Measurements from ENCODE around the gene THAP2. TPM values are rescaled to one million over a fixed set of nuclear protein-coding genes. Genes with fewer than 3 reads are reported as not detected.

THAP2 gene
- total and polyA plus RNA-seq, 8 donors = 0.87 to 4.3 (median 1.8) TPM; not detected in 1

DNA sequence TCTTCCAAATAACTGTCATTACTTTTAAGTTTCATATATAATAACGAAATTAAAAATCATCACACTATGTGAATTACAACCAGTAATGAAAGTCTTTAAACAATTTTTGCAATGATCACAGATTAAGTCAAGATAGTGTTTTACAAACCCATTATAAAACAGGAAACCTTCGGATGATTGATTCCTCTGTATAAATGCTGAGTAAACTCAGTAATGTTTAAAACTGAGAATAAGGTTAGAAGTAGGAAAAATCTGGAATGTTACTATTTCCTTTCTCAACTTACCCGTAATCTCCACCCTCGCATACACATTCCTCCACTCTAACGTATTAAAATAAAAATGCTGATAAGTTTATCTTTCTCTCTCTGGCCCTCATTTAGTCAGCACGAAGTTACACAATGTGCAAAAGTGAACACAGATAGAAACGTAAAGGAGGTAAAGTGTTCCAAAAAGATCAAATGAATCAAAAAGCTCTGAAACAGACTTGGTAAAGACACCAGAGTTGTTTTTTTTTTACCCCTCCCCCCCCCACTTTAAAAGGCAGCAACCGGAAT lies 2.0 kb upstream of the THAP2 start:
- Histone ChIP-seq H3K4me1 (peaks cover 18 to 60% (median 34%) of the 10 kb centered on the region in 4 donors), H3K9me3 (no peaks in the 10 kb centered on the region), H3K27ac (peak overlapping the region in 4 of 5 donors; percentile 94 to 99 (median 98)), H3K4me3 (peak overlapping the region; percentile 78 to 94 (median 86)), H3K36me3 (peaks cover 16 to 35% (median 33%) of the 10 kb centered on the region in 4 donors), H3K27me3 (no peaks in the 10 kb centered on the region)
- intact Hi-C loops (cut with DNase I; ENCODE audit: low total_unique reads) = no loop called here
- peak in 1 of 2 donors; percentile 43 for DNase-seq
- 2 to 5% (median 4%) methylated on average over 8 of the region's 8 CpGs for WGBS, 5 donors
- TF ChIP-seq EP300 (IDR thresholded peaks at IDR 0.05) (no peak), POLR2AphosphoS5 (IDR thresholded peaks at IDR 0.05) (no peak), POLR2A (IDR thresholded peaks at IDR 0.05) (no peak)
- TF ChIP-seq, protein P1, sequence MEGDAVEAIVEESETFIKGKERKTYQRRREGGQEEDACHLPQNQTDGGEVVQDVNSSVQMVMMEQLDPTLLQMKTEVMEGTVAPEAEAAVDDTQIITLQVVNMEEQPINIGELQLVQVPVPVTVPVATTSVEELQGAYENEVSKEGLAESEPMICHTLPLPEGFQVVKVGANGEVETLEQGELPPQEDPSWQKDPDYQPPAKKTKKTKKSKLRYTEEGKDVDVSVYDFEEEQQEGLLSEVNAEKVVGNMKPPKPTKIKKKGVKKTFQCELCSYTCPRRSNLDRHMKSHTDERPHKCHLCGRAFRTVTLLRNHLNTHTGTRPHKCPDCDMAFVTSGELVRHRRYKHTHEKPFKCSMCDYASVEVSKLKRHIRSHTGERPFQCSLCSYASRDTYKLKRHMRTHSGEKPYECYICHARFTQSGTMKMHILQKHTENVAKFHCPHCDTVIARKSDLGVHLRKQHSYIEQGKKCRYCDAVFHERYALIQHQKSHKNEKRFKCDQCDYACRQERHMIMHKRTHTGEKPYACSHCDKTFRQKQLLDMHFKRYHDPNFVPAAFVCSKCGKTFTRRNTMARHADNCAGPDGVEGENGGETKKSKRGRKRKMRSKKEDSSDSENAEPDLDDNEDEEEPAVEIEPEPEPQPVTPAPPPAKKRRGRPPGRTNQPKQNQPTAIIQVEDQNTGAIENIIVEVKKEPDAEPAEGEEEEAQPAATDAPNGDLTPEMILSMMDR (IDR thresholded peaks at IDR 0.05) = no peak

DNA sequence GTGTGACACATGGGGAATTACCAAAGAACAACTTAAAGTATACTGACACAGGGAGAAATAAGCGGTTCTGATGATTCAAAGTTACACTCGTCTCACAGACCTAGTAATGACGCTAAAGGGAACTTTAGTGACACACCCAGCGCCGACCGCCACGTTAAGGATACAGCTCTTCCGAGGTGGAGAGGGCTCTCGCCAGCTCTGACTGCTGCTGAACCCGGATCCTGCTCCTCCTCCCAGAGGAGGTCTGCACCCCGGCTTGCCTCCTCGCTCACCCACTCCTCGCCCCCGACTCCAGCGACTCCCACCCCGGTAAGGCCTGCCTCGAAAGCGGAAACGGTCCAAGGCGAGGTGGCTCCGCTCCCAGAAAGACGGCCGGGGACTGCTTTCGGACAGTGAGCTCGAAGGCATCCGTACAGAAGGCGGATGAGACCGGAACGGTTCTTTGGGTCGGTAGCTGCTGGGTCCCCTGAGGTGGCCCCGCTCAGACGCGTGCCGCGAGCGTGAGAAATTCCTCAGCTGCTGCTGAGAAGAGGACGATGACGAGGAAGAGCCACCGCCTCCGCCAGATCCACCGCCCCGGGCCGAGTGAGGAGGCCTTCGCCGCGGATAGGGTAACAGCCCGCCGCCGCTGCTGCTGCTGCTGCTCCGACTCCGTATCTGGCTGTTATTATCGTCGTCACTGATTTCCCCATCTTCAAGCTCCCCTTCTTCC lies 1.1 kb upstream of the THAP2 start:
- TF ChIP-seq POLR2AphosphoS5 (IDR thresholded peaks at IDR 0.05) (peak in 2 of 3 donors; percentile 45), POLR2A (IDR thresholded peaks at IDR 0.05) (no peak)
- Histone ChIP-seq H3K27me3 (no peaks in the 10 kb centered on the region), H3K4me3 (peak overlapping the region; percentile 78 to 94 (median 86)), H3K9me3 (no peaks in the 10 kb centered on the region), H3K36me3 (peaks cover 9 to 25% (median 23%) of the 10 kb centered on the region in 4 donors), H3K27ac (peak overlapping the region; percentile 85 to 99 (median 98)), H3K4me1 (peaks cover 18 to 54% (median 34%) of the 10 kb centered on the region in 4 donors)
- intact Hi-C loops (cut with DNase I; ENCODE audit: low total_unique reads) = no loop called here
- peak; percentile 62 to 87 for DNase-seq
- 0 to 1% (median 0%) methylated on average over 27 to 53 of the region's 53 CpGs for WGBS, 5 donors

DNA sequence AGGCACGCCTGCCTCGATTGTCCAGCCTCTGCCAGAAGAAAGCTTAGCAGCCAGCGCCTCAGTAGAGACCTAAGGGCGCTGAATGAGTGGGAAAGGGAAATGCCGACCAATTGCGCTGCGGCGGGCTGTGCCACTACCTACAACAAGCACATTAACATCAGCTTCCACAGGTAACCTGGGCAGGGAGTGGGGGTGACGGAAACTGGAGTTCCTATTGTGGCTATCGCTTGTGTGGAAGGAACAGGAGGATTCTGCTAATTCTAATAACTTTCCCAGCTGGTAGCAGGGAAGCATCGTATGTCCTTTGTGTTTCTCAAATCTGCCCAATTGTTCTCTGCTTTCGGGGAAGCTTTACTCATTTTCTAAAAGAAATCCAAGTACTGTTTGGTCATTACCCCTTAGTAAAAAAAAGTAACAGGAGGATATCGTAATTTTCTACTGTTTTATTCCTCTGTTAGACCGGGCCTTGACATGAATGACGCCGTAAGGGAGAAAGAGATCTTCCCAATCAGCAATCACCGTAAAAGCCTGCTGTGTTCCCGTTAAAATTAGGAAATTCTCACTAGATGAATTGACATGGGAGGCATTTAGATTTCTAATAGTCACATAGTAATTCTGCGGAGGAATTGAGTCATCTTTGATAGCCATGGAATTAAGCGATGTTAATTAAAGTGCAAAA lies 449 bp downstream of the THAP2 start:
- no peak for TF ChIP-seq POLR2AphosphoS5 (IDR thresholded peaks at IDR 0.05)
- TF ChIP-seq EP300 (IDR thresholded peaks at IDR 0.05) = no peak
- intact Hi-C loops (cut with DNase I; ENCODE audit: low total_unique reads) = no loop called here

DNA sequence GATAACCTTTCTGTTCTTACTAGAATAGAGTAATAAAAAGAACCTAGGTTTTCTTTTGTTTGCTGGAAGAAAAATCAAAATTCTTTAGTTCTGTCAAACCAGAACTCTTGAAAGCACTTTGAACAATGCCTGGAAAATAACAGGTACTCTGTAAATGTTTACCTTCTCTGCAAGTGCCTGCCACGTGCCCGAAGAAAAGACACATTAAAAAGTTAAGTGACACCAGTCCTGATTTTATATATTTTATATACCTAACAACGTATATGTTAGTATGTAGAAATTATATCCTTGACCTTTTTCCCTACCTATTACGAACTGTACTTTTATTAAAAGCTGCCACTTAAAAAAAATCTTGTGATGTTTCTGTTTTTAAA lies 976 bp downstream of the THAP2 start:
- Histone ChIP-seq H3K27me3 (no peaks in the 10 kb centered on the region), H3K27ac (peak overlapping the region in 4 of 5 donors; percentile 94 to 99 (median 98)), H3K4me1 (peaks cover 14 to 41% (median 31%) of the 10 kb centered on the region in 4 donors), H3K9me3 (no peaks in the 10 kb centered on the region), H3K4me3 (peak overlapping the region; percentile 78 to 94 (median 86)), H3K36me3 (peaks cover 0 to 4% (median 2%) of the 10 kb centered on the region in 4 donors)
- TF ChIP-seq EP300 (IDR thresholded peaks at IDR 0.05) = no peak
- no peak for TF ChIP-seq POLR2AphosphoS5 (IDR thresholded peaks at IDR 0.05)
- TF ChIP-seq, protein P1 (IDR thresholded peaks at IDR 0.05) = no peak
- TF ChIP-seq POLR2A (IDR thresholded peaks at IDR 0.05) = no peak
- intact Hi-C loops (cut with DNase I; ENCODE audit: low total_unique reads) = no loop called here
- DNase-seq = peak; percentile 27 to 36
- 6 to 17% (median 10%) methylated on average over 4 of the region's 4 CpGs for WGBS, 5 donors

More for the DNA sequence above, 449 bp downstream of the THAP2 start:
- Histone ChIP-seq H3K27me3 (no peaks in the 10 kb centered on the region), H3K27ac (peak overlapping the region; percentile 85 to 99 (median 98)), H3K4me3 (peak overlapping the region; percentile 78 to 94 (median 86)), H3K36me3 (peaks cover 0 to 10% (median 8%) of the 10 kb centered on the region in 4 donors), H3K9me3 (no peaks in the 10 kb centered on the region), H3K4me1 (peaks cover 17 to 47% (median 34%) of the 10 kb centered on the region in 4 donors)
- 0 to 1% (median 0%) methylated on average over 16 to 20 of the region's 20 CpGs for WGBS, 5 donors
- DNase-seq = no peak

DNA sequence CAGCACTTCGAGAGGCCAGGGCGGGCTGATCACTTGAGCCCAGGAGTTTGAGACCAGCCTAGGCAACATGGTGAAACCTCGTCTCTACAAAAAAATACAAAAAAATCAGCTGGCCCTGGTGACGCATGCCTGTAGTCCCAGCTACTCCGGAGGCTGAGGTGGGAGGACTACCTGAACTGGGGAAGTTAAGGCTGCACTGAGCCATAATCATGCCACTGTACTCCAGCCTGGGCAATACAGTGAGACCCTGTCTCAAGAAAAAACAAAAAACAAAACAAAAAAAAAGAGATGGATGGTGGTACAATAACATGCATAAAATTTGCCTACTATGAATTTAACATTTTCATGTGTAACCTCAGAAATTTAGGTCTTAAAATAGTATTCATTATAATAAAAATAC lies 2.2 kb downstream of the THAP2 start:
- no peak for TF ChIP-seq POLR2A (IDR thresholded peaks at IDR 0.05)
- TF ChIP-seq, protein P1 (IDR thresholded peaks at IDR 0.05) = no peak
- TF ChIP-seq POLR2AphosphoS5 (IDR thresholded peaks at IDR 0.05) = no peak
- no peak for TF ChIP-seq EP300 (IDR thresholded peaks at IDR 0.05)
- Histone ChIP-seq H3K27ac (peak overlapping the region in 1 of 5 donors; percentile 98), H3K9me3 (no peaks in the 10 kb centered on the region), H3K4me3 (no peak overlapping the region), H3K27me3 (no peaks in the 10 kb centered on the region), H3K4me1 (peaks cover 6 to 33% (median 23%) of the 10 kb centered on the region in 4 donors), H3K36me3 (no peaks in the 10 kb centered on the region)
- DNase-seq = no peak
- intact Hi-C loops (cut with DNase I; ENCODE audit: low total_unique reads) = no loop called here
- WGBS, 5 donors = 92 to 99% (median 96%) methylated on average over 5 of the region's 5 CpGs
